GM19043 (cell line): ENCODE measurements around the gene LPCAT2.

Experiments
- ATAC-seq: cut with Tn5 transposase; IDR thresholded peaks from one replicate; pipeline ENCODE4 v1.9.1; 2021; ENCODE audit warnings: low read depth; ENCODE audit not compliant: unreplicated experiment

The LPCAT2 gene

GRCh38 chr16:55480228-55480655, 28.6 kb upstream of the LPCAT2 start:
- no peak for ATAC-seq

GRCh38 chr16:55481023-55481422, 27.8 kb upstream of the LPCAT2 start:
- ATAC-seq: no peak

GRCh38 chr16:55482056-55482455, 26.8 kb upstream of the LPCAT2 start:
- no peak for ATAC-seq

- no peak for ATAC-seq
Measured at GRCh38 chr16:55487048-55487803, 21.6 kb upstream of the LPCAT2 start.

GRCh38 chr16:55488306-55488705, 20.6 kb upstream of the LPCAT2 start:
- no peak for ATAC-seq

GRCh38 chr16:55489119-55489955, 19.5 kb upstream of the LPCAT2 start:
- no peak for ATAC-seq

GRCh38 chr16:55489956-55490265, 19.0 kb upstream of the LPCAT2 start:
- ATAC-seq: no peak

GRCh38 chr16:55490301-55490700, 18.6 kb upstream of the LPCAT2 start:
- ATAC-seq: no peak

GRCh38 chr16:55491691-55492090, 17.2 kb upstream of the LPCAT2 start:
- no peak for ATAC-seq

GRCh38 chr16:55492756-55493380, 16.0 kb upstream of the LPCAT2 start:
- ATAC-seq: no peak

GRCh38 chr16:55494994-55495421, 13.9 kb upstream of the LPCAT2 start:
- ATAC-seq: no peak

GRCh38 chr16:55495616-55496289, 13.1 kb upstream of the LPCAT2 start:
- no peak for ATAC-seq

- ATAC-seq: no peak
Measured at GRCh38 chr16:55496509-55497145, 12.2 kb upstream of the LPCAT2 start.

GRCh38 chr16:55497558-55497957, 11.3 kb upstream of the LPCAT2 start:
- no peak for ATAC-seq

GRCh38 chr16:55498101-55498500, 10.8 kb upstream of the LPCAT2 start:
- ATAC-seq: no peak

- no peak for ATAC-seq
Measured at GRCh38 chr16:55499281-55499680, 9.6 kb upstream of the LPCAT2 start.

- ATAC-seq: no peak
Measured at GRCh38 chr16:55499951-55500529, 8.8 kb upstream of the LPCAT2 start.

- no peak for ATAC-seq
Measured at GRCh38 chr16:55500530-55501011, 8.3 kb upstream of the LPCAT2 start.

GRCh38 chr16:55501549-55502322, 7.1 kb upstream of the LPCAT2 start:
- no peak for ATAC-seq
